ENCODE data around the gene TEX55.

DNA sequence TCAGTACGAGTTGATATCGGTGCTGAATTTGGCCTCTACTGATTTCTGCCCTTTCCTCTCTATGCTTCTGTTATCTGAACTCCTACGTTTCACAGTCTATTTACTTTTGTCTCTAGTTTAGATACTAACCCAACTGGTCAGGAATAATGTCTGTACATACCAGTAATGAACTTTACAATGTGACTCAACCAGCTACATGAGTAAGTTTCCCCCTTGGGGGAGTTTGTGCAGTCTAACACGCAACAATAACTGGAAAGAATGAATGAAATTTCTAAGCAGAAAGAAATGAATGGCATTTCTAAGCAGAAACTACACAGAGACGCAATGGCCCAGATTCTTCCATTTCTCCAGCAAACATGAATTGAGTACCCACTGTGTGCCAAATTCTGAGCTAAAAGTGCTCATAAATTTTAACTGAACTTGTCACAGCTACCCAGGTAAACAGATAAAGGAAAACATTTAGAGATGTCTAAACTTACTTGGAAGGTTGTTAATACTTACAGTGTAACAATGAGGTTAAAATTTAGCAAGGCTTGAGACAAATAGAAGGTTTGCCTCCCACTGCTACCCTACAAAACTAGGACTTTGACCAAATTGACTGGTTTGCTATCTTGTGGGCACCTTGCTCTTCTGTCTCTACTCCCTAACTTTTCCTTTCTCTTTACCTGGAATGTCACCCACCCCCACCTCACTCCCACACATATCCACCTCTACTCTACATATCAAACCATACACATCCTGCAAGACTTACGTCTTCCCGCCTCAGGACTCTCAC lies 39.0 kb downstream of the TEX55 start:
- no peak for TF ChIP-seq CTCF (IDR thresholded peaks at IDR 0.05)
- TF ChIP-seq POLR2A (IDR thresholded peaks at IDR 0.05) = no peak
